ENCODE results near the gene CREB3L2. TPM values are rescaled to one million over a fixed set of nuclear protein-coding genes. Genes with fewer than 3 reads are reported as not detected.

The CREB3L2 gene
- polyA plus RNA-seq, 1 experiment = 57.8 TPM

DNA sequence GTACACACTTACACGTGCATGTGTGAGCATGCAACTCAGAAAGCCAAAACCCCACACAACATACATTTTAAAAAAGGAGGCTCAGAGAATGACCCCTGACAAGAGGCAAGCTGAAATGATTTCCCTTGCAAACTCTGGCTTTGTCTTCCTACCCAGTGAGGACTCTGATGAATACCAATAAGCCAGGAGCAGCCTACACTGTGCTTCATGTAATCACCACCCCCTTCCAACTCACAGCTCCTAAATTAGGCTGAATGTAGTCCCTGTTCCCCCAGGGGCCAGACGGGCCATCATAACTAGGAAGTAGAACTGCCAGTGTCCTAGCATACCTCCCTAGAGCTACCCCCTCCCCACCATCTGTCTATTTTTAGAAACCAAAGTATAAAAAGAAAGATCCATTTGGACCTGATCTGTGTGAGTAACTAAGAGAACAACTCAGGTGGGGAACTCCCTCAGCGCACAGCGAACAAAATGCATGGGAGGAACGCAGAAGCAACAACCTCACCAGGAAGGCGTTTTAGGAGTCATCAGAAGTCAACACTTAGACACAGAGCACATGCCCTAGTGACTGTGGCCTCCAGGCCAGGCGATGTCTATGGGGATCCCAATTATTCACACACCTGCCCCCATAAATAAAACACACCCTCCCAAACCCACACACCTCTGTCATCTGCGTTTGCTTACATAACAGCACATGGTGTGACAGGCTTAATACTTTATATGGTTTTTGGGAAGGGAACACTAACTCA, 157.0 kb downstream of the CREB3L2 start:
- Histone ChIP-seq H3K27me3 (ENCODE audit: control insufficient read depth, insufficient read depth, low read length) (no peaks in the 10 kb centered on the region), H3K4me3 (ENCODE audit: low read depth, low read length) (no peak overlapping the region), H3K9me3 (ENCODE audit: control insufficient read depth, insufficient read depth, low read length) (no peaks in the 10 kb centered on the region; the same call in 1 of the 2 replicates), H3K27ac (ENCODE audit: low read depth, low read length) (no peak overlapping the region)
- CTCF ChIA-PET = interaction anchor here (3.7 kb wide), 1 partner anchor 188 kb away, joined by 15 read pairs; no protein-coding TSS in a partner anchor
- no peak for TF ChIP-seq CTCF (IDR thresholded peaks at IDR 0.05; ENCODE audit: low read depth, low read length)
- no peak for DNase-seq (ENCODE audit: low read depth, low spot score)
- POLR2A ChIA-PET = no interaction called here

GRCh38 chr7:137839903-137840779, 161.7 kb downstream of the CREB3L2 start:
- DNase-seq (ENCODE audit: low read depth, low spot score) = no peak

GRCh38 chr7:137838706-137839315, 163.1 kb downstream of the CREB3L2 start:
- DNase-seq (ENCODE audit: low read depth, low spot score) = no peak
- Histone ChIP-seq H3K9me3 (ENCODE audit: control insufficient read depth, insufficient read depth, low read length) (peaks cover under 1% of the 10 kb centered on the region; the same call in 1 of the 2 replicates), H3K27ac (ENCODE audit: low read depth, low read length) (no peak overlapping the region), H3K4me3 (ENCODE audit: low read depth, low read length) (no peak overlapping the region), H3K27me3 (ENCODE audit: control insufficient read depth, insufficient read depth, low read length) (no peaks in the 10 kb centered on the region)
- TF ChIP-seq CTCF (IDR thresholded peaks at IDR 0.05; ENCODE audit: low read depth, low read length) = no peak
- POLR2A ChIA-PET = no interaction called here
- CTCF ChIA-PET = interaction anchor here (1.5 to 6.0 kb wide), 2 partner anchors 182 to 212 kb away, joined by 4 to 38 read pairs; no protein-coding TSS in a partner anchor

More at GRCh38 chr7:137839903-137840779, 161.7 kb downstream of the CREB3L2 start:
- POLR2A ChIA-PET = no interaction called here
- Histone ChIP-seq H3K4me3 (ENCODE audit: low read depth, low read length) (no peak overlapping the region), H3K27me3 (ENCODE audit: control insufficient read depth, insufficient read depth, low read length) (no peaks in the 10 kb centered on the region), H3K27ac (ENCODE audit: low read depth, low read length) (no peak overlapping the region), H3K9me3 (ENCODE audit: control insufficient read depth, insufficient read depth, low read length) (no peaks in the 10 kb centered on the region)
- TF ChIP-seq CTCF (IDR thresholded peaks at IDR 0.05; ENCODE audit: low read depth, low read length) = no peak
- CTCF ChIA-PET = interaction anchor here (1.5 to 1.9 kb wide), 2 partner anchors 184 to 213 kb away, joined by 4 to 13 read pairs; no protein-coding TSS in a partner anchor

DNA sequence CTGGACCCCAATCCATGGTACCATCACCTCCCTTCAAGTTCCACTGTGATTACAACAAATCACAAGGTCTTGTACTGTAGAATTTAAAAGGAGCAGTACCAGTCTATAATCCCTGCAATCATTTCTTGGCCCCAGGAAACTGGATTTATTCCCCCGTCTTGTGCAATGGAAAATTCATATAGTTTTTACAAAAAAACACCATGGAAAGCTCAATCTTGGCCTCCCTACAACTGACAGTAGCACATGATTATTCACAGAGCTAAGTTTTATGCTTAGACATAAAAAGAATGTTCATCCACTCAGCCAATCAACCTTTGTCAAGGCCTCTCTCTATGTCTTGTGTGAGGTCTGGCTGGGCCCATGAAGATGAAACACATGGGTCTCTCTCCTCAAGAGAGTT, 165.3 kb downstream of the CREB3L2 start:
- Histone ChIP-seq H3K9me3 (ENCODE audit: control insufficient read depth, insufficient read depth, low read length) (peaks cover 17% of the 10 kb centered on the region; the same call in 1 of the 2 replicates), H3K4me3 (ENCODE audit: low read depth, low read length) (no peak overlapping the region), H3K27ac (ENCODE audit: low read depth, low read length) (no peak overlapping the region), H3K27me3 (ENCODE audit: control insufficient read depth, insufficient read depth, low read length) (no peaks in the 10 kb centered on the region)
- no peak for TF ChIP-seq CTCF (IDR thresholded peaks at IDR 0.05; ENCODE audit: low read depth, low read length)
- CTCF ChIA-PET = interaction anchor here (1.2 to 6.0 kb wide), 4 partner anchors 163 to 180 kb away, joined by 3 to 38 read pairs (median 4); no protein-coding TSS in a partner anchor
- DNase-seq (ENCODE audit: low read depth, low spot score) = no peak
- POLR2A ChIA-PET = no interaction called here

Measured in AG04450 (cell line).